ENCODE results near the gene CLECL1.

GRCh38 chr12:9731797-9732196 is 1.1 kb downstream of the CLECL1 start:
- no peak for TF ChIP-seq CTCF (IDR thresholded peaks at IDR 0.05)
- TF ChIP-seq POLR2A (IDR thresholded peaks at IDR 0.05), result no peak
